Transverse colon (tissue), 4 donors: Measurements from ENCODE around the gene SLC6A18. TPM values are rescaled to one million over a fixed set of nuclear protein-coding genes. Genes with fewer than 3 reads are reported as not detected.
A peak's percentile ranks its signal among the peaks of the same experiment; 100 is the strongest.

Experiments
- DNase-seq: peaks from one replicate; pipeline ENCODE4 v3.0.0-alpha.2; 2019
- H3K27ac ChIP-seq, 4 donors: fragments of 200-600 bp; sonication (generic); 2 replicates each; pipeline ENCODE4 v1.5.1; 2016 to 2018; ENCODE audit warnings: inconsistent platforms in 4 of 4
- H3K27me3 ChIP-seq: fragments of 200-600 bp; sonication (generic); 2 replicates; pipeline ENCODE4 v1.5.1; 2017; ENCODE audit warnings: inconsistent platforms
- H3K36me3 ChIP-seq, 4 donors: fragments of 200-600 bp; sonication (generic); 2 replicates each; pipeline ENCODE4 v1.5.1; 2017 to 2019; ENCODE audit warnings: inconsistent platforms in 4 of 4
- H3K4me1 ChIP-seq, 4 donors: fragments of 200-600 bp; sonication (generic); 2 replicates each; pipeline ENCODE4 v1.5.1; 2017 to 2020; ENCODE audit warnings: inconsistent platforms in 4 of 4
- H3K4me3 ChIP-seq, 4 donors: fragments of 200-600 bp; sonication (generic); 1 replicate in 1 of 4; 2 replicates in 3 of 4; pipeline versions ENCODE4 v1.5.1 to v1.6.1; 2017 to 2019; ENCODE audit warnings: inconsistent platforms in 4 of 4
- H3K9me3 ChIP-seq, 2 donors: fragments of 200-600 bp; sonication (generic); 2 replicates each; pipeline ENCODE4 v1.5.1; 2017 to 2019; ENCODE audit warnings: inconsistent platforms in 2 of 2
- EP300 ChIP-seq: sonication (generic); formaldehyde crosslinking; IDR thresholded peaks from one replicate; pipeline ENCODE4 v1.6.1; 2017; ENCODE audit warnings: antibody characterized with exemption, low read depth
- POLR2A ChIP-seq: fragments of 450-650 bp; IDR thresholded peaks from one replicate; pipeline ENCODE4 v1.6.1; 2016; ENCODE audit warnings: antibody characterized with exemption, mild to moderate bottlenecking, moderate library complexity
- POLR2AphosphoS5 ChIP-seq, 3 donors: sonication (generic); formaldehyde crosslinking; IDR thresholded peaks; one replicate each; pipeline ENCODE4 v1.6.1; 2016; ENCODE audit warnings: antibody characterized with exemption in 3 of 3
- WGBS, 2 donors: methylation state at CpG; one replicate each; pipeline ENCODE4 v1.1.5; 2018; ENCODE audit warnings: low coverage in 1 of 2; 5-methylcytosine and 5-hydroxymethylcytosine counted together
- in situ Hi-C, 4 donors: fragments of 200-750 bp; cut with MboI; loops; one replicate each; pipeline versions ENCODE4 v1.15.0 to v1.15.1; 2017; ENCODE audit warnings: low sequenced_read_pairs in 3 of 4, low pct_ligation_motif_present in 1 of 4, low pct_unique_long_range_greater_than_20kb in 1 of 4
- intact Hi-C: fragments of 100-400 bp; cut with DNase I; formaldehyde crosslinking; loops from one replicate; pipeline ENCODE4 v1.15.1; 2023; ENCODE audit warnings: low total_unique reads
- total RNA-seq, 4 donors: library from RNA; depleted of rRNA; stranded (reverse); fragments of >200 nt; gene quantifications; one replicate each; pipeline ENCODE4 v1.1.0, GENCODE V29; 2016
- TF ChIP-seq, protein P1 (sequence below), 5 experiments: fragments of 200-600 bp in 3 of 5; fragments of 450-650 bp in 2 of 5; sonication (generic) in 3 of 5; IDR thresholded peaks; 1 replicate in 2 of 5; 2 replicates in 3 of 5; pipeline ENCODE4 v1.5.1; 2016 to 2017; ENCODE audit warnings: antibody characterized with exemption in 5 of 5, inconsistent platforms in 3 of 5, mild to moderate bottlenecking in 2 of 5, moderate library complexity in 1 of 5

SLC6A18 gene
- total RNA-seq, 4 donors from 2014 or later, result not detected

- TF ChIP-seq, protein P1, sequence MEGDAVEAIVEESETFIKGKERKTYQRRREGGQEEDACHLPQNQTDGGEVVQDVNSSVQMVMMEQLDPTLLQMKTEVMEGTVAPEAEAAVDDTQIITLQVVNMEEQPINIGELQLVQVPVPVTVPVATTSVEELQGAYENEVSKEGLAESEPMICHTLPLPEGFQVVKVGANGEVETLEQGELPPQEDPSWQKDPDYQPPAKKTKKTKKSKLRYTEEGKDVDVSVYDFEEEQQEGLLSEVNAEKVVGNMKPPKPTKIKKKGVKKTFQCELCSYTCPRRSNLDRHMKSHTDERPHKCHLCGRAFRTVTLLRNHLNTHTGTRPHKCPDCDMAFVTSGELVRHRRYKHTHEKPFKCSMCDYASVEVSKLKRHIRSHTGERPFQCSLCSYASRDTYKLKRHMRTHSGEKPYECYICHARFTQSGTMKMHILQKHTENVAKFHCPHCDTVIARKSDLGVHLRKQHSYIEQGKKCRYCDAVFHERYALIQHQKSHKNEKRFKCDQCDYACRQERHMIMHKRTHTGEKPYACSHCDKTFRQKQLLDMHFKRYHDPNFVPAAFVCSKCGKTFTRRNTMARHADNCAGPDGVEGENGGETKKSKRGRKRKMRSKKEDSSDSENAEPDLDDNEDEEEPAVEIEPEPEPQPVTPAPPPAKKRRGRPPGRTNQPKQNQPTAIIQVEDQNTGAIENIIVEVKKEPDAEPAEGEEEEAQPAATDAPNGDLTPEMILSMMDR (IDR thresholded peaks at IDR 0.05), result no peak
- TF ChIP-seq POLR2A, result no peak
- TF ChIP-seq POLR2AphosphoS5 (IDR thresholded peaks at IDR 0.05), result no peak
- no peak for TF ChIP-seq EP300
- 31% methylated on average over 86 of the region's 102 CpGs; no CpG with 5 or more reads in 1 of the 2 donors for whole genome bisulfite sequencing, 2 donors
- H3K27me3 ChIP-seq, result peaks cover 35% of the 10 kb centered on the region
- DNase-seq, result peak; percentile 73
- in situ Hi-C loops (no loop called here), intact Hi-C loops (no loop called here)
- peak within 1 kb of the TSS in 2 of 4 donors; percentile 18 to 29 for H3K4me3 ChIP-seq
- H3K4me1 ChIP-seq, result peaks cover 0 to 16% (median 9%) of the 10 kb centered on the region in 4 donors
- H3K9me3 ChIP-seq, result no peaks in the 10 kb centered on the region
- H3K27ac ChIP-seq, result no peak within 1 kb of the TSS
- no peaks in the 10 kb centered on the region for H3K36me3 ChIP-seq
Observed at GRCh38 chr5:1294835-1295649, 69.9 kb downstream of the SLC6A18 start, which contains the start of gene TERT. TSS of gene TERT (minus strand) at chr5:1295068. CDS start at chr5:1294989, 79 bp downstream.

DNA sequence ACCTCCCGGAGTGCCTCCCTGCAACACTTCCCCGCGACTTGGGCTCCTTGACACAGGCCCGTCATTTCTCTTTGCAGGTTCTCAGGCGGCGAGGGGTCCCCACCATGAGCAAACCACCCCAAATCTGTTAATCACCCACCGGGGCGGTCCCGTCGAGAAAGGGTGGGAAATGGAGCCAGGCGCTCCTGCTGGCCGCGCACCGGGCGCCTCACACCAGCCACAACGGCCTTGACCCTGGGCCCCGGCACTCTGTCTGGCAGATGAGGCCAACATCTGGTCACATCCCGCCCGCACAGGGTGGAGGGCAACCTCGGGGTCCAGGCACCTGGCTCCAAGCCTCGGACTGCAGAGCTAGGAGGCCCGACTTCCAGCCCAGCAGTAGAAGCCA lies 70.5 kb downstream of the SLC6A18 start:
- Histone ChIP-seq H3K4me1 (peaks cover 0 to 16% (median 9%) of the 10 kb centered on the region in 4 donors), H3K27ac (no peak overlapping the region), H3K4me3 (no peak overlapping the region), H3K27me3 (peaks cover 35% of the 10 kb centered on the region), H3K36me3 (no peaks in the 10 kb centered on the region), H3K9me3 (no peaks in the 10 kb centered on the region)
- TF ChIP-seq, protein P1 (IDR thresholded peaks at IDR 0.05), result no peak
- TF ChIP-seq POLR2A (no peak), POLR2AphosphoS5 (IDR thresholded peaks at IDR 0.05) (no peak), EP300 (no peak)
- intact Hi-C loops (no loop called here), in situ Hi-C loops (no loop called here)
- 61% methylated on average over 22 of the region's 22 CpGs; no CpG with 5 or more reads in 1 of the 2 donors for WGBS, 2 donors
- no peak for DNase-seq

Other genes starting within 250 kb of the SLC6A18 start
- under 1 TPM in 2 of 4 donors, not detected in 2; 0.41 to 0.80 TPM for gene NKD2, start 216.6 kb upstream of the SLC6A18 start, total RNA-seq
- 100 to 1,000 TPM in 1 of 4 donors, 10 to 100 TPM in 3; 60.7 to 144 (median 61.4) TPM for gene SLC12A7, start 113.3 kb upstream of the SLC6A18 start, total RNA-seq
- 100 to 1,000 TPM in 1 of 4 donors, 10 to 100 TPM in 1, 1 to 10 TPM in 1, not detected in 1; 2.5 to 106 (median 69.5) TPM for gene SLC6A19, start 23.8 kb upstream of the SLC6A18 start, total RNA-seq
- not detected for gene TERT, start 69.7 kb downstream of the SLC6A18 start, total RNA-seq
- 100 to 1,000 TPM in 2 of 4 donors, 10 to 100 TPM in 2; 78.0 to 143 (median 104) TPM for gene CLPTM1L, start 119.7 kb downstream of the SLC6A18 start, total RNA-seq
- not detected for gene SLC6A3, start 220.1 kb downstream of the SLC6A18 start, total RNA-seq